Suppressor macrophage (primary cell): ENCODE measurements around the gene TARDBP.
"Not testable (repeated sequence)": the region's sequence is repeated elsewhere in the genome, so short reads cannot be mapped to it uniquely, and the experiment has no call there.

Source experiments
- DNase-seq, 4 experiments: peaks; one replicate each; pipeline ENCODE4 v3.0.0-alpha.2; 2020 to 2022

Gene TARDBP

GRCh38 chr1:11059968-11060830, 47.7 kb downstream of the TARDBP start, which contains the start of gene SRM:
SRM (minus strand) TSS chr1:11060018; CDS start chr1:11059943, 75 bp downstream.
- peak; percentile 96 to 99 (median 97) for DNase-seq

- no peak for DNase-seq
Measured at GRCh38 chr1:11061652-11062365, 49.4 kb downstream of the TARDBP start.

- DNase-seq, result peak in 3 of 4 experiments; percentile 19 to 42 (median 23)
Measured at GRCh38 chr1:11062965-11063401, 50.5 kb downstream of the TARDBP start.

- DNase-seq, result not testable (repeated sequence)
Measured at GRCh38 chr1:11063937-11064537, 51.6 kb downstream of the TARDBP start.

DNA sequence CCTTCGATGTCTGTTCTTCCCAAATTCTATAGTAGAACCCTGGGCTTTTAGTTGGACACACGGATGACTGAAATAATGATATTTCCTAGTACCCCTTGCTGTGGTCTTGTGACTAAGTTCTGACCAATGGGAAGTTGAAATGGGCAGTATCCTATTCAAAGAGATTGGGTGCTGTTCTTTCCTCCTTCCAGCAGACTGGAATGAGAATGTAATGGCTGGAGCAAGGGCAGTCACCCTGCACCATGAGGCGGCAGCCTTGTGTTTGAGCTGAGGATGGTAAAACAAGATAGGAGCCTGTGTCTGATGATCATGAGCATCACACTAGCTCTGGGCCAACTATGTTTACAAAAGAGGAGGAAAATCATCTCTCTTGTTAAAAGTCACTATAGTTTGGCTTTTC, 52.5 kb downstream of the TARDBP start:
- DNase-seq, result no peak

- DNase-seq, result no peak
Measured at GRCh38 chr1:11065796-11066195, 53.3 kb downstream of the TARDBP start.

DNA sequence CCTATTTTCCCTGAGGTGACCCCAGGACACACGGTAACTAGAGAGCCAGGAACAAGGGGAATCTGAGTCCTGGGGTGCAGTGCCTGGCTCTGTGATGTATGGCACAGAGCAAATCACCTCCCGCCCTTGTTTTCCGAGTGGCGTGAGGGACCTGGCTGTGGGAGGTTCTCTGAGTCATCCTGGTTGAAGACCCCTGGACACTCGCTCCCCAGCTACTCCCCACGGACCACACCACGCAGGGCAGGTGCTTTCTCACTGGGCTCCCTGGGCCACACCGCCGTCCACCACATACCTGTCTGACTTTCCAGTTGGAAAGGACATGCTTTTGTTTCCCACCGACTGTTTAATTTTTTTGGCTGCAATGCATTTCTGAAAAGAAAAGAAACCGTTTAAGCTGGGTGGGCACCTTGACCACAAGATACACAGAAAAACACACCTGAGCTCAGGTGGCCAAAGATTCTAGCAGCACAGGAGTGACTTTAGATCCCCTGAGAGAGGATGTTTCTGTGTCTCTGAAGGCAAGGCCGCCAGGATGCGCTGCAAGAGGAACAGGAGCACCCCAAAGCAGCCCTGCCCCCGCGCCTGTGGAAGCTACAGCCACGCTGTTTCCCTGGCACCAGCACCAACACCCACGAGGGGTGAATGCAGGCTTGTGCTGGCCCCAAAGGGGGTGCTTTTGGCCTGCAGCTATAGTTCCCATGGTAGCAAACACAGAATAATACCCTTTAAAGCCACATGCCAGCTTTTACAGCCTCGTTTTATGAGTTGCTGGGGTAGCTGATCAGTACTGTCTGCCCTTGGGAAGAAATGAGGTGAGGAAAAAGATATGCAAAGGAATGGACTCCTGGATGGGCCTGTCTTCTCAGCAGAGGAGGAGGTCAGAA, 55.5 kb downstream of the TARDBP start:
- no peak for DNase-seq

GRCh38 chr1:11068600-11069473, 56.4 kb downstream of the TARDBP start:
- DNase-seq, result no peak

GRCh38 chr1:11070876-11071275, 58.4 kb downstream of the TARDBP start:
- DNase-seq, result no peak

DNA sequence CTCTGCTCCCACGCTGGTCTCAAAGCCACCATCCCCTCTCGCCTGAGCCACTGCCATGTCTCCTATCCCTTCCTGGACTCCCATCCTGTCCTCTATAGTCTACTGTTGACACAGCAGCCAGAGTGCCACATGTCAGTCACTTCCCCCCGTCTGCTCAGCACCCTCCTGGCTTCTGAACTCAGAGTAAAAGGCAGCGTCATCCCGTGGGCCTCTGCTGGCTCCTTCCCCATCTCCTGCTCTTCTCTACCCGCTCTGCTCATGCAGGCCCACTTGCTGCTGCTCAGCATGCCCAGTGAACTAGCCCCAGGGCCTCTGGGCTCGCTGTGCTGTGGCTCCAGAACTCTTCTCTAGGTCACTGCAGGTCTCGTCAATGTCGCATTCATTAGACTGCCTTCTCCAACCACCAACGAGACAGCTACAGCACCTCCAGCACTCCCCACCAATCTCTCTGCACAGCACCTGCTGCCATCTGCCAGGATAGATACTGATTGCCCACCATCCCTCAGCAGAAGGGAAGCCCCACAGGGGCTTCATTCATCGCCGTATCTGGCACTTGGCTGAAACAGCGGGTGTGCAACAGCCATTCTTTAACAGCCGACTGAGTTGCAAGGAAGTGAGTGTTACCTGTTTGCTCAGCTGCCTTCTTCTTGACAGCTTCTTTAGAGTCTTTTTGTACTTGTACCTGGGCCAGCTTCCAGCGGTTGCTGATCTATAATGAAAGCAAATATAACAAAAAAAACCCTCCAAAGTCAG, 59.2 kb downstream of the TARDBP start:
- DNase-seq, result no peak

DNA sequence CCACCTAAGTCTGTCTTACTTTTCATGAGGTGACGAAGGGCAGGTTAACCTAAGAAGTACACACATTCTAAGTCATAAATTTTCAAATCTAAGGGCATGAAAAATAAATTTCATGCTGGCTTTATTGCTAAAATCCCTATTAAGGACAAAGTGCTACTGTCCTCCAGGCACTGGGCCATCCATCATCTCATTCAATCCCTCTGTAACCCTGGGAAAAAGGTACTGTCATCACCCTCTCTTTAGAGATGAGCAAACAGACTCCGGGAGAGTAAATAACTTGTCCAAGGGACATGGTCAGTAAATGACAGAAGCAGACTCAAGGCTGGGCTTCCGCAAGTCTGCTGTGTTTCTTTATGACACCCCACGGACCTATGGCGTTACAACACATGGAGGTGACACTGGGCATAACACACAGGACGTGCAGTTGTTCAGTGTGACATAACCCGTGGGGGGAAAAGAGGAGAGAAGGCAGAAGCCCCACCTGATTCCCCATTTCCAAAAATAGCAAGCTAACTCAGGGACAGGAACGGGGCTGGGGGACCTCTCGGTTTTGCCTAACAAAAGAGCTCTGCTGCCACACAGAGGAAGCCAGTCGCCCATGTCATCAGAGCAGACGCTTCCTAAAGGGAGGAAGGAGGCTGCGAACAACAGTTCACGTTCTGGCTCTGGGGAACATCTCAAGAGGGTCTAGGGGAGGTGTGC, 59.9 kb downstream of the TARDBP start:
- DNase-seq, result no peak

- DNase-seq, result not testable (repeated sequence)
Measured at GRCh38 chr1:11073398-11073797, 60.9 kb downstream of the TARDBP start.
